ENCODE results near the gene ABHD12B. TPM values are rescaled to one million over a fixed set of nuclear protein-coding genes. Genes with fewer than 3 reads are reported as not detected.

The ABHD12B gene
- total and polyA plus RNA-seq, 2 of the 13 experiments (the other 11 are each of a cell fraction or from before 2014, with no cell fraction given), result not detected

GRCh38 chr14:50883827-50884197, 12.0 kb downstream of the ABHD12B start:
- FAIRE-seq, result no peak
- DNase-seq (ENCODE audit: low spot score), result no peak
- H3K27ac ChIP-seq (ENCODE audit: extremely low read length, insufficient read depth, low read length), result no peak overlapping the region
- ChIA-PET POLR2A (interaction anchor here (1.1 kb wide), 1 partner anchor 60 kb away, joined by 3 read pairs; the partner anchor contains the start of gene PYGL), CTCF (ENCODE audit: low intra/inter-chr PET ratio, low total read pairs) (no interaction called here)
- H3K4me1 ChIP-seq (ENCODE audit: insufficient read depth, low read length), result peaks cover 43% of the 10 kb centered on the region
- in situ Hi-C loops (cut with HindIII; ENCODE audit: extremely low pct_ligation_motif_present, low pct_unique_long_range_greater_than_20kb), result no loop called here
- intact Hi-C loops (cut with micrococcal nuclease; ENCODE audit: unreplicated experiment), result no loop called here
- H3K36me3 ChIP-seq (replicated peaks in 1 of 2; ENCODE audit: control insufficient read depth in 1 of 2, insufficient read depth in 2 of 2, low read length in 2 of 2), result no peaks in the 10 kb centered on the region
- H2AFZ ChIP-seq (ENCODE audit: low read length), result no peak overlapping the region
- H3K9me3 ChIP-seq (ENCODE audit: low read length), result no peaks in the 10 kb centered on the region
- H3K27me3 ChIP-seq (ENCODE audit: control insufficient read depth in 1 of 2, insufficient read depth in 2 of 2, low read length in 2 of 2), result no peaks in the 10 kb centered on the region
- H3K79me2 ChIP-seq (ENCODE audit: insufficient read depth, low read length), result no peaks in the 10 kb centered on the region
- no TSS peak for BruUV-seq (replicated peaks)
- H3K9ac ChIP-seq (ENCODE audit: insufficient read depth, low read depth, low read length), result no peak overlapping the region
- H3K4me2 ChIP-seq (ENCODE audit: low read depth, low read length), result no peak overlapping the region
- WGBS (ENCODE audit: low lambda C conversion rate), result 75% methylated on average over 1 of the region's 1 CpG
- H4K20me1 ChIP-seq (ENCODE audit: insufficient read depth, low read length), result no peaks in the 10 kb centered on the region
- no peak for ATAC-seq
- no peak overlapping the region for H3K4me3 ChIP-seq (replicated peaks in 1 of 3; ENCODE audit: insufficient read depth in 1 of 3, low read depth in 2 of 3, low read length in 3 of 3)
- TF ChIP-seq ZSCAN9 (CRISPR knock-in tag; IDR thresholded peaks at IDR 0.05; ENCODE audit: borderline replicate concordance), result no peak
- no peak for TF ChIP-seq TFE3 (CRISPR knock-in tag; IDR thresholded peaks at IDR 0.05)
- TF ChIP-seq SALL1 (CRISPR knock-in tag; IDR thresholded peaks at IDR 0.05), result no peak
- TF ChIP-seq ZNF576 (CRISPR knock-in tag; IDR thresholded peaks at IDR 0.05), result no peak
- no peak for TF ChIP-seq ZNF382 (CRISPR knock-in tag; IDR thresholded peaks at IDR 0.05; ENCODE audit: borderline replicate concordance)
- TF ChIP-seq ZZZ3 (CRISPR knock-in tag; IDR thresholded peaks at IDR 0.05; ENCODE audit: borderline replicate concordance), result no peak
- TF ChIP-seq, protein P1, sequence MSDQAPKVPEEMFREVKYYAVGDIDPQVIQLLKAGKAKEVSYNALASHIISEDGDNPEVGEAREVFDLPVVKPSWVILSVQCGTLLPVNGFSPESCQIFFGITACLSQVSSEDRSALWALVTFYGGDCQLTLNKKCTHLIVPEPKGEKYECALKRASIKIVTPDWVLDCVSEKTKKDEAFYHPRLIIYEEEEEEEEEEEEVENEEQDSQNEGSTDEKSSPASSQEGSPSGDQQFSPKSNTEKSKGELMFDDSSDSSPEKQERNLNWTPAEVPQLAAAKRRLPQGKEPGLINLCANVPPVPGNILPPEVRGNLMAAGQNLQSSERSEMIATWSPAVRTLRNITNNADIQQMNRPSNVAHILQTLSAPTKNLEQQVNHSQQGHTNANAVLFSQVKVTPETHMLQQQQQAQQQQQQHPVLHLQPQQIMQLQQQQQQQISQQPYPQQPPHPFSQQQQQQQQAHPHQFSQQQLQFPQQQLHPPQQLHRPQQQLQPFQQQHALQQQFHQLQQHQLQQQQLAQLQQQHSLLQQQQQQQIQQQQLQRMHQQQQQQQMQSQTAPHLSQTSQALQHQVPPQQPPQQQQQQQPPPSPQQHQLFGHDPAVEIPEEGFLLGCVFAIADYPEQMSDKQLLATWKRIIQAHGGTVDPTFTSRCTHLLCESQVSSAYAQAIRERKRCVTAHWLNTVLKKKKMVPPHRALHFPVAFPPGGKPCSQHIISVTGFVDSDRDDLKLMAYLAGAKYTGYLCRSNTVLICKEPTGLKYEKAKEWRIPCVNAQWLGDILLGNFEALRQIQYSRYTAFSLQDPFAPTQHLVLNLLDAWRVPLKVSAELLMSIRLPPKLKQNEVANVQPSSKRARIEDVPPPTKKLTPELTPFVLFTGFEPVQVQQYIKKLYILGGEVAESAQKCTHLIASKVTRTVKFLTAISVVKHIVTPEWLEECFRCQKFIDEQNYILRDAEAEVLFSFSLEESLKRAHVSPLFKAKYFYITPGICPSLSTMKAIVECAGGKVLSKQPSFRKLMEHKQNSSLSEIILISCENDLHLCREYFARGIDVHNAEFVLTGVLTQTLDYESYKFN (CRISPR knock-in tag; conservative IDR thresholded peaks at IDR 0.05), result no peak
- no peak for TF ChIP-seq ZBTB34 (CRISPR knock-in tag; IDR thresholded peaks at IDR 0.05)
- no peak for TF ChIP-seq TIGD3 (CRISPR knock-in tag; IDR thresholded peaks at IDR 0.05; ENCODE audit: borderline replicate concordance)
- TF ChIP-seq ASH2L (IDR thresholded peaks at IDR 0.05; ENCODE audit: insufficient read length, low read depth, low read length), result no peak
- no peak for TF ChIP-seq SOX6 (IDR thresholded peaks at IDR 0.05)
- TF ChIP-seq SOX6 (CRISPR knock-in tag; IDR thresholded peaks at IDR 0.05), result no peak
- TF ChIP-seq ZNF430 (CRISPR knock-in tag; IDR thresholded peaks at IDR 0.05), result no peak
- TF ChIP-seq HCFC1 (IDR thresholded peaks at IDR 0.05; ENCODE audit: low read depth, low read length), result no peak
- TF ChIP-seq ZNF333 (CRISPR knock-in tag; IDR thresholded peaks at IDR 0.05; ENCODE audit: borderline replicate concordance), result no peak
